NCI-H2196 (cell line): ENCODE measurements around the gene UGT1A1.

Experiments
- DNase-seq: peaks from one replicate; lab custom pipeline; 2025; ENCODE audit not compliant: unreplicated experiment; lab: John Stamatoyannopoulos, UW

UGT1A1 gene

GRCh38 chr2:233794128-233794658 is 34.1 kb downstream of the UGT1A1 start:
- DNase-seq: no peak

GRCh38 chr2:233795735-233796171 is 35.7 kb downstream of the UGT1A1 start:
- DNase-seq: no peak

- no peak for DNase-seq
Observed at GRCh38 chr2:233796254-233796653, 36.2 kb downstream of the UGT1A1 start.

- no peak for DNase-seq
Observed at GRCh38 chr2:233798335-233799086, 38.4 kb downstream of the UGT1A1 start.

- DNase-seq: no peak
Observed at GRCh38 chr2:233799087-233799665, 39.1 kb downstream of the UGT1A1 start.

DNA sequence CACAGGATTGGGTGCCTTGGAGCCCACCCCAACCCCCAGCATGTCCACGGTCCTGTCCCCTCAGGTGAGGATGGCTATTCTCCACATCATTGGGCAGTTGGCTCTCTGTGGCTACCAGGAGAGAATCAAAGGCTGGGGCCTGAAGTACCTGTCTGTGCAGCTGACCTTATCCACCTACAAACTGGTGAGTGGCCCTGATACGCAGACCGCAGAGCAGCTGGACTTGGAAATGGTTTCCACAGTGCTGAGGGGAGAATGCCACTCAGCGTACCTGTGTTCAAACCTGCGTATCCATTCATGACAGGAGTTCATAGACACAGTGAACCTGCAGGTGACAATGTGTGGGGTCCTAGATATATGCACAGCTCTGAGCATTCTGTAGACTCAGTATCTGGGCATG is 39.6 kb downstream of the UGT1A1 start:
- DNase-seq: no peak

DNA sequence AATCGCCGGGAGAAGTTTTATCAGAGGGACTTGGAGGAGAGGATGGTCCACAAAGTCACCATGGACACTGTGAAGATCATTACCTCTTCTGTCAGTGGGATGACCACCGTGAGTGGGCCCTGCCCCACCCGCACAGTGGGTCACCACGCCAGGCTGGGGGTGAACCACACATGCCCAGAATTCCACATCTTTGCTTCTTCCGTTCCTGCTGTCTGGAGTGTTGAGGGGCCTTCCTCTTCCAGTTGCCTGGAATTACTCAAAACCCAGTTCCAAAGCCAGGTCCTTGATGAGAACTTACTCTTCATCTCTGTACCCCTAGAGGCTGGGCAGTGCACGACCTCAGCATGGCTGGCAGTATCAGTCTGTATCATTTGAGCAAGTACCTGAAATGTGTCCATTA is 40.1 kb downstream of the UGT1A1 start:
- DNase-seq: no peak

GRCh38 chr2:233801357-233802131 is 41.5 kb downstream of the UGT1A1 start:
- no peak for DNase-seq

DNA sequence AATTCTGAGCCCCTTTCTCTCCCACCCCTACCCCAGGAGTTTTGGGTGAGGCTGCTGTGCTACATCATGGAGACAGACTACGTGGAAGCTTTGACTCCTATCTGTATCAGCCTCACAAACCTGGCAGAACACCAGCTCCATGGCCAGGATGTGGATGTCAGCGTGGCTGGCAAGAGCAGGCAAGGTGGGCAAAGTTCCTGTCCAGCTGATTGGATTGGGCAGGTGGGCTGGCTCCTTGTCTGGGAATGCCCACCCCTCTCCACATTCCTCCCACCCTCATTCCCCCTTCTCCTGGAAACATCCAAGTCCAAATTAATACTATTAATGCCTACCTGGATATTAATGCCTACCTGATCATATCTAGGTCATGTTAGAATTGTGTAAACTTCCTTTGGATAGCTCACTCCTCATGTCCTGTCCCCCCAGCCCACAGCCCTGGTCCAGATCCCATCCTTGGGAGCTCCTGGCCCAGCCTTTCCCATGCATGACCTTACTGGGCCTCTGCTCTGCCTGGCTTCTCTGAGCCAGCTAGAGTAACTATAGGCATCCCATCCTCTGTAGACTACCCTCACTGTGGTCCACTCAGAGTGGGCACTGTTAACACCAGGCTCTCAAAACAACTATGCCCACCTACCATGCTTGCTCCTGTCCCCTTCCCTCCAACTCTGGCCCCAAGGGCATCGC is 42.2 kb downstream of the UGT1A1 start:
- no peak for DNase-seq

DNA sequence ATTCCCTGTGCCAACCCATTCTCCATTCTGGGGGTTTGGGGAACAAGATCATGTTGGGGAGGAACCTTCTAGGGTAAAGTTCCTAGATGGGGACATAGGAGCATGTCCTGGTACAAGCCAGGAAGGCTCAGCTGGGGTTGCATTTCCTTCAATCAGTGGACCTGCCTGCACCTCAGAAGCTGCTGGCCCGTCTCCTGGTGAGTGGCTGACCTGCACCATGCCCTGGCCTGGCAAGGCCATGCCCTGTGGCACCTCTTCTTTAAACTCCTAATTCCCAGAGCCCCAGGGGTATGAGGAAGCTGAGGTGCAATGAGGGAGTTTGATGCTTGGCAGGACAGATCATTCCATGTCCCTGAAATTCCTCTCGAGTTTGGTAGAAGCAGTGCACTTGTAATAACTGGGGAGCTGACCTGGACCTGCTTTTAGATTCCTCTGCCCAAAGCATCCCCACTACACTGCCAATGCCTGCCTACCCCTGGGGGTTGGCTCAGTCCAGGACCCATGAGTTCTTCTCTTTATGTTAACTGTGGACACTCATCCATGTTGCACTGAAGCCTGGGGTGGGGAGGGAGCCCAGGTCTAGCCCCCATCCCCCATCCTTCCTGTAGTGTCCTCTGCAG is 43.3 kb downstream of the UGT1A1 start:
- DNase-seq: no peak

DNA sequence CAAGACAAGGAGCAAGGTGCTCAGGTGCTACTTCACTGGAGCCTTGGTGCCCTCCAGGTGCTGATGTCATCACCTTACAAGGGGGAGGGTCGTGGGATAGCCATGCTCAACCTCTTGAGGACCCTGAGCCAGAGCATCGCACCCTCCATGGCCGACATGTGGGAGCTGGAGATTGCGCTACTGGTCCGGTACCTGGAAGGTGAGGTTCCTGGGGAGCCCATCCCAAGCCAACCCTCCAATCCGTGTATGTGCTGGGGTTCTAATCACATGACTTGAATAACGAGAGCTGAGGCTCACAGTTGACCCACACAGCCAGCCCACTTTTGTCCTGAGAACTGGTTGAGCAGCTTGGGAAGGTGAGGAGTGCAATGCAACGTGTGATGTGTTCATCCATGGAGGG is 43.9 kb downstream of the UGT1A1 start:
- DNase-seq: no peak

GRCh38 chr2:233807215-233807865 is 47.3 kb downstream of the UGT1A1 start:
- DNase-seq: no peak

GRCh38 chr2:233807966-233808935 is 48.2 kb downstream of the UGT1A1 start:
- no peak for DNase-seq

- no peak for DNase-seq
Observed at GRCh38 chr2:233810385-233810784, 50.3 kb downstream of the UGT1A1 start.

DNA sequence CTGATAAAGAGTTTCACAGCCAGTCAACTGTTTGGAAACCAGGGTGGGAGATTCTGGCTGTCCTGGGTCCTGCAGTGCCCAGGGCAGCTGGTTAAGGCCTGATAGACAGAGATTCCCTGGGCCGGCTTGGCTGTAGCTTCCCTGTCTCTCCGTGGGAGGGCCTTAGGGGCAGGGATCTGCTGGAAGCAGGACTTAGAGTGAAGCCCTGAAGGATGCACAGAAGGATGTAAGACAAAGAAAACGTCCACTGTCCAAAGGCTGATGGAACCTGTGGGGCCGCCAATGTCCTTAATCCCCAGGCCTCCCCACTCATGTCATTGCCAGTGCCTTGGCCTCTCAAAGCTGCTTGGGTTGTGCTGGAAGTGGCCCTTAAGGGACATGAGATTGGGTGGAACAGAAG is 51.0 kb downstream of the UGT1A1 start:
- no peak for DNase-seq

DNA sequence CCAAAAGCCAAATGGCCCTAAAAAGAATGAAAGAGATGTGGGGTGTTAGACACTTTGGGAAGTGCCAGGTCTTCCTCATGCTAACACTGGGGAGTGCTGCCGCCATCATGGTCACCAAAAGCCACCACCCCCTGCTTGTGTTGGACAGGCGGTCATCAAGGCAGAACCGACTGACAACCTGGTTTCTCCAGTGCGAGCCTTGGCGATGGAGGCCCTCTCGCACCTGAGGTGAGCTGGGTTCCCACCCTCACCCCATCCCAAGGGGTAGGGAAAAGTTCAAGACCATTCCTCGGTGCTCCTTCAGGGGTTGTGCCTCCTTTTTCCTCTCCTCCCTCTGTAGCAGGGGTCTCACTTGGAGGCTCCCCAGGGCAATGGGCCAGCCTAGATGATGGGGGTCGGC is 51.7 kb downstream of the UGT1A1 start:
- DNase-seq: no peak

DNA sequence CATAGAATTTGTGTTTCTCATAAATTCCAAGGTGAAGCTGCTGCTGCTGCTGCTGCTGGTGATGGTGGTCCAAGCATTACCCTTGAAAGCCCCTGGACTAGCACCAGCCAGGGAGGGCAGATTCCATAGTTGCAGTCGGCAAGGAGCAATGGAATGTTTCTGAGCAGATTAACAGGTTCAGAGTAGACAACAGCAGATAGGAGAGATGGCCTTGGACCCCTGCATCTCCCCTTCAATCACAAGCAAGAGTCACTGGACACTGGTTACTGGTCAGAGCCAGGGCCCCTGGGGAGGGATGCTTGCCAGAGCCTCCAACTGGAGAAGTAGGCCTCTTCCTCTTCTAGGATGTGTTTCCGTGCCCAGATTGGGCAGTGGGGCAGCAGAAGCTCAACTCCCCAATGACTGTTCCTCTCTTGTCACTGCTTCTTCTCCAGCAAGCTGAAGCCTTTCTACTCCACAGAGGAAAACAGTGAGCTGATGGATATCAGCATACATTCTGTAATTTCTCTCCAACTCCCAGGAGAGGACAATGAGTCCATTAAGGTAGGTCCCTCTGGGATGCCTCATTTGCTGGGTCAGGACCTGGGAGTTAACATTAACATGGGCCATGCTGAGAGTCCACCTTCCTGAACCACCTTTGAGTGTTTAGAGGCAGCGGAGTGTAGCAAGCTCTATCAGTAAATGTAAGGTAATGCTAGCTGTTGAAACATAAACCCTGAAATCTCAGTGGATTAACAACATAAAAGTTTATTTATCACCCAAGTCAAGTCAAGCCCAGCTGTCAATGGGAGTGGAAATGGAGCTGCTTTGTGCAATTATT is 53.4 kb downstream of the UGT1A1 start:
- no peak for DNase-seq
